H9 (cell line): ENCODE results near the gene MDK. TPM values are rescaled to one million over a fixed set of nuclear protein-coding genes. Genes with fewer than 3 reads are reported as not detected.

ENCODE experiments used
- DNase-seq: peaks from one replicate; pipeline ENCODE4 v3.0.0-alpha.2; 2017
- H2AFZ ChIP-seq: one replicate; pipeline ENCODE4 v1.6.1; 2013; ENCODE audit warnings: mild to moderate bottlenecking, low read length, control low read depth, moderate library complexity
- H2AK5ac ChIP-seq: 2 replicates; pipeline ENCODE4 v1.6.1; 2013; ENCODE audit warnings: low read length, control low read depth, mixed read lengths; ENCODE audit not compliant: insufficient read length
- H2BK120ac ChIP-seq: one replicate; pipeline ENCODE4 v1.6.1; 2013; ENCODE audit warnings: low read depth, mild to moderate bottlenecking, low read length, control low read depth, inconsistent platforms; ENCODE audit not compliant: poor library complexity, severe bottlenecking
- H2BK12ac ChIP-seq: 2 replicates; pipeline ENCODE4 v1.6.1; 2013; ENCODE audit warnings: low read length, control low read depth, mixed read lengths, low read depth; ENCODE audit not compliant: insufficient read length
- H2BK15ac ChIP-seq: 2 replicates; pipeline ENCODE4 v1.6.1; 2013; ENCODE audit warnings: low read depth, low read length, control low read depth
- H2BK20ac ChIP-seq: one replicate; pipeline ENCODE4 v1.6.1; 2013; ENCODE audit warnings: low read depth, mild to moderate bottlenecking, low read length, control low read depth, inconsistent platforms; ENCODE audit not compliant: poor library complexity, severe bottlenecking
- H2BK5ac ChIP-seq: 2 replicates; pipeline ENCODE4 v1.6.1; 2013; ENCODE audit warnings: low read length, control low read depth, mixed read lengths; ENCODE audit not compliant: insufficient read length
- H3K14ac ChIP-seq: 2 replicates; pipeline ENCODE4 v1.6.1; 2013; ENCODE audit warnings: low read length, control low read depth; ENCODE audit not compliant: insufficient read depth
- H3K18ac ChIP-seq: 2 replicates; pipeline ENCODE4 v1.6.1; 2013; ENCODE audit warnings: low read depth, mild to moderate bottlenecking, mixed read lengths, low read length, control low read depth; ENCODE audit not compliant: insufficient read length
- H3K23ac ChIP-seq: 2 replicates; pipeline ENCODE4 v1.6.1; 2013; ENCODE audit warnings: low read length, control low read depth, mixed read lengths, low read depth; ENCODE audit not compliant: insufficient read length
- H3K23me2 ChIP-seq: 2 replicates; pipeline ENCODE4 v1.6.1; 2013; ENCODE audit warnings: low read depth, mild to moderate bottlenecking, mixed read lengths, low read length, control low read depth; ENCODE audit not compliant: insufficient read length, poor library complexity, severe bottlenecking
- H3K27ac ChIP-seq: 2 replicates; pipeline ENCODE4 v1.5.1; 2013; ENCODE audit warnings: low read length, control low read depth, mixed read lengths, low read depth; ENCODE audit not compliant: insufficient read length
- H3K27me3 ChIP-seq: 2 replicates; pipeline ENCODE4 v1.6.1; 2013; ENCODE audit warnings: low read length, control low read depth, inconsistent platforms; ENCODE audit not compliant: insufficient read depth
- H3K4ac ChIP-seq: 2 replicates; pipeline ENCODE4 v1.6.1; 2013; ENCODE audit warnings: low read depth, mild to moderate bottlenecking, control low read depth, inconsistent platforms, low read length, moderate library complexity
- H3K4me1 ChIP-seq: 2 replicates; pipeline ENCODE4 v1.6.1; 2013; ENCODE audit warnings: low read length, control low read depth, inconsistent platforms; ENCODE audit not compliant: insufficient read depth
- H3K4me2 ChIP-seq: 2 replicates; pipeline ENCODE4 v1.6.1; 2013; ENCODE audit warnings: low read length, control low read depth, mixed read lengths; ENCODE audit not compliant: insufficient read length, insufficient read depth
- H3K56ac ChIP-seq: 2 replicates; pipeline ENCODE4 v1.6.1; 2013; ENCODE audit warnings: low read depth, mild to moderate bottlenecking, mixed read lengths, low read length, control low read depth; ENCODE audit not compliant: insufficient read length
- H3K79me1 ChIP-seq: 2 replicates; pipeline ENCODE4 v1.6.1; 2013; ENCODE audit warnings: low read depth, mild to moderate bottlenecking, moderate library complexity, low read length, control low read depth, inconsistent platforms; ENCODE audit not compliant: insufficient read depth, poor library complexity, severe bottlenecking
- H3K79me2 ChIP-seq: 2 replicates; pipeline ENCODE4 v1.6.1; 2013; ENCODE audit warnings: low read length, control low read depth, inconsistent platforms; ENCODE audit not compliant: insufficient read depth
- H3K9ac ChIP-seq: 2 replicates; pipeline ENCODE4 v1.6.1; 2013; ENCODE audit warnings: low read length, control low read depth, mixed read lengths; ENCODE audit not compliant: insufficient read length; ENCODE audit errors: extremely low read depth
- H3K9me3 ChIP-seq: one replicate; pipeline ENCODE4 v1.6.1; 2013; ENCODE audit warnings: low read depth, low read length, inconsistent platforms; ENCODE audit not compliant: control insufficient read depth
- H3T11ph ChIP-seq: one replicate; pipeline ENCODE4 v1.6.1; 2013; ENCODE audit warnings: mild to moderate bottlenecking, low read length, control low read depth, inconsistent platforms
- H4K20me1 ChIP-seq: one replicate; pipeline ENCODE4 v1.6.1; 2013; ENCODE audit not compliant: control insufficient read depth, insufficient read length, insufficient read depth
- H4K5ac ChIP-seq: 2 replicates; pipeline ENCODE4 v1.6.1; 2013; ENCODE audit warnings: low read depth, mild to moderate bottlenecking, mixed read lengths, low read length, control low read depth; ENCODE audit not compliant: insufficient read length
- H4K8ac ChIP-seq: replicated peaks from 2 replicates; pipeline ENCODE4 v1.6.1; 2013; ENCODE audit warnings: low read length, control low read depth, mixed read lengths, low read depth; ENCODE audit not compliant: insufficient read length
- H4K91ac ChIP-seq: 2 replicates; pipeline ENCODE4 v1.6.1; 2013; ENCODE audit warnings: low read depth, mild to moderate bottlenecking, moderate library complexity, mixed read lengths, low read length, control low read depth; ENCODE audit not compliant: insufficient read length
- H3K27ac Mint-ChIP-seq, 3 experiments: 2 replicates in 2 of 3; 3 replicates in 1 of 3; pipeline ENCODE4 v1.8.0; 2020 to 2021; ENCODE audit warnings: mixed read lengths in 3 of 3, mild to moderate bottlenecking in 1 of 3, moderate library complexity in 1 of 3
- H3K27me3 Mint-ChIP-seq: 2 replicates; pipeline ENCODE4 v1.8.0; 2021; ENCODE audit warnings: low read depth, mild to moderate bottlenecking, moderate library complexity, mixed read lengths
- H3K36me3 Mint-ChIP-seq, 3 experiments: 2 replicates in 2 of 3; 3 replicates in 1 of 3; pipeline ENCODE4 v1.8.0; 2020 to 2021; ENCODE audit warnings: low read depth in 3 of 3, mixed read lengths in 3 of 3; ENCODE audit not compliant: insufficient read depth in 1 of 3
- H3K4me1 Mint-ChIP-seq, 2 experiments: 2 replicates each; pipeline ENCODE4 v1.8.0; 2020; ENCODE audit warnings: mixed read lengths in 2 of 2
- H3K4me3 Mint-ChIP-seq, 2 experiments: 2 replicates in 1 of 2; 3 replicates in 1 of 2; pipeline ENCODE4 v1.8.0; 2020 to 2021; ENCODE audit warnings: mild to moderate bottlenecking in 2 of 2, mixed read lengths in 2 of 2, moderate library complexity in 1 of 2
- H3K9me3 Mint-ChIP-seq, 2 experiments: 2 replicates in 1 of 2; 3 replicates in 1 of 2; pipeline ENCODE4 v1.8.0; 2020; ENCODE audit warnings: mild to moderate bottlenecking in 2 of 2, mixed read lengths in 2 of 2, moderate library complexity in 1 of 2
- WGBS: extraction: QIAGEN DNeasy Blood & Tissue Kit; methylation state at CpG from one replicate; pipeline ENCODE4 v1.1.7; 2013; ENCODE audit warnings: missing lambda C conversion rate, low lambda C conversion rate, mixed read lengths; ENCODE audit not compliant: insufficient read length; ENCODE audit errors: extremely low coverage; 5-methylcytosine and 5-hydroxymethylcytosine counted together
- total RNA-seq: library from RNA; stranded (reverse); gene quantifications from 2 replicates; pipeline ENCODE4 v1.2.1, GENCODE V29; 2021
- TF ChIP-seq, protein P1 (sequence below): fragments of 200-600 bp; sonication (generic); conservative IDR thresholded peaks from 3 replicates; pipeline ENCODE4 v1.8.0; 2021; ENCODE audit warnings: antibody characterized with exemption, mild to moderate bottlenecking

The MDK gene
- total RNA-seq, 1 experiment from 2014 or later = 392 TPM

DNA sequence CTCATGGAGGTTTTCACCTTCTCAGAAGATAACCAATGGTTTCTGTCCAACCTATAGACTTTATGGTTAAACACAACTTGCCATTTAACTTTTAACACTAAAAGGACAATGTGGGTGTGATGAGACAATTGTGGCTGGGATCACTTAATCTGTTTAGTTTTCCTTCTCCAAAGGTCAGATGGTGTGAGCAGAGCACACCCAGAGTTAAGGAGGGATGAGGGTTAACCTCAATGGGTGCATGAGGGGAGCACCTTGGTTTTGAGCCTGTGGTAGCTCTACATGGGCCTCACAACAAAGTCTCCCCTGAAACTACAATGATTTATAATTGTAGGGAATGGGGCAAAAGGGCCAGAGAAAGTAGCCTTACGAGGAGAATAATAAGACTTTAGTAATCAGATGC is 39.0 kb downstream of the MDK start:
- Mint-ChIP-seq H3K4me3 (no peak overlapping the region), H3K27me3 (no peaks in the 10 kb centered on the region), H3K36me3 (peaks cover 11 to 31% (median 12%) of the 10 kb centered on the region in 3 experiments; a peak in 6 of 7 replicates), H3K9me3 (no peaks in the 10 kb centered on the region), H3K27ac (no peak overlapping the region; a peak in 2 of 7 replicates), H3K4me1 (peaks cover 6 to 24% of the 10 kb centered on the region in 2 experiments)
- Histone ChIP-seq H3K23me2 (no peaks in the 10 kb centered on the region), H2BK20ac (no peak overlapping the region), H2AK5ac (no peak overlapping the region), H3K27ac (no peak overlapping the region), H3K79me1 (no peaks in the 10 kb centered on the region), H3K79me2 (no peaks in the 10 kb centered on the region), H4K8ac (no peak overlapping the region), H3K14ac (no peak overlapping the region), H3K18ac (no peak overlapping the region), H3K27me3 (no peaks in the 10 kb centered on the region), H3K4ac (no peak overlapping the region), H3K9ac (no peak overlapping the region), H2AFZ (no peak overlapping the region), H3T11ph (no peak overlapping the region), H3K56ac (no peak overlapping the region), H2BK120ac (no peak overlapping the region), H3K23ac (no peak overlapping the region), H3K4me1 (no peaks in the 10 kb centered on the region), H2BK12ac (no peak overlapping the region), H2BK15ac (no peak overlapping the region), H4K91ac (no peak overlapping the region), H4K20me1 (no peaks in the 10 kb centered on the region), H4K5ac (no peak overlapping the region), H3K4me2 (no peak overlapping the region), H2BK5ac (no peak overlapping the region), H3K9me3 (no peaks in the 10 kb centered on the region)
- no peak for DNase-seq
- no CpG with 5 or more reads among the region's 1 CpG for WGBS
- TF ChIP-seq, protein P1, sequence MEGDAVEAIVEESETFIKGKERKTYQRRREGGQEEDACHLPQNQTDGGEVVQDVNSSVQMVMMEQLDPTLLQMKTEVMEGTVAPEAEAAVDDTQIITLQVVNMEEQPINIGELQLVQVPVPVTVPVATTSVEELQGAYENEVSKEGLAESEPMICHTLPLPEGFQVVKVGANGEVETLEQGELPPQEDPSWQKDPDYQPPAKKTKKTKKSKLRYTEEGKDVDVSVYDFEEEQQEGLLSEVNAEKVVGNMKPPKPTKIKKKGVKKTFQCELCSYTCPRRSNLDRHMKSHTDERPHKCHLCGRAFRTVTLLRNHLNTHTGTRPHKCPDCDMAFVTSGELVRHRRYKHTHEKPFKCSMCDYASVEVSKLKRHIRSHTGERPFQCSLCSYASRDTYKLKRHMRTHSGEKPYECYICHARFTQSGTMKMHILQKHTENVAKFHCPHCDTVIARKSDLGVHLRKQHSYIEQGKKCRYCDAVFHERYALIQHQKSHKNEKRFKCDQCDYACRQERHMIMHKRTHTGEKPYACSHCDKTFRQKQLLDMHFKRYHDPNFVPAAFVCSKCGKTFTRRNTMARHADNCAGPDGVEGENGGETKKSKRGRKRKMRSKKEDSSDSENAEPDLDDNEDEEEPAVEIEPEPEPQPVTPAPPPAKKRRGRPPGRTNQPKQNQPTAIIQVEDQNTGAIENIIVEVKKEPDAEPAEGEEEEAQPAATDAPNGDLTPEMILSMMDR = no peak
